GM19468 (cell line): ENCODE results near the gene TNFRSF14.

Experiments used
- ATAC-seq: cut with Tn5 transposase; IDR thresholded peaks from one replicate; pipeline ENCODE4 v1.9.1; 2021; ENCODE audit warnings: mild to moderate bottlenecking, moderate library complexity, moderate number of reproducible peaks; ENCODE audit not compliant: unreplicated experiment; ENCODE audit errors: extremely low read depth

TNFRSF14 gene

DNA sequence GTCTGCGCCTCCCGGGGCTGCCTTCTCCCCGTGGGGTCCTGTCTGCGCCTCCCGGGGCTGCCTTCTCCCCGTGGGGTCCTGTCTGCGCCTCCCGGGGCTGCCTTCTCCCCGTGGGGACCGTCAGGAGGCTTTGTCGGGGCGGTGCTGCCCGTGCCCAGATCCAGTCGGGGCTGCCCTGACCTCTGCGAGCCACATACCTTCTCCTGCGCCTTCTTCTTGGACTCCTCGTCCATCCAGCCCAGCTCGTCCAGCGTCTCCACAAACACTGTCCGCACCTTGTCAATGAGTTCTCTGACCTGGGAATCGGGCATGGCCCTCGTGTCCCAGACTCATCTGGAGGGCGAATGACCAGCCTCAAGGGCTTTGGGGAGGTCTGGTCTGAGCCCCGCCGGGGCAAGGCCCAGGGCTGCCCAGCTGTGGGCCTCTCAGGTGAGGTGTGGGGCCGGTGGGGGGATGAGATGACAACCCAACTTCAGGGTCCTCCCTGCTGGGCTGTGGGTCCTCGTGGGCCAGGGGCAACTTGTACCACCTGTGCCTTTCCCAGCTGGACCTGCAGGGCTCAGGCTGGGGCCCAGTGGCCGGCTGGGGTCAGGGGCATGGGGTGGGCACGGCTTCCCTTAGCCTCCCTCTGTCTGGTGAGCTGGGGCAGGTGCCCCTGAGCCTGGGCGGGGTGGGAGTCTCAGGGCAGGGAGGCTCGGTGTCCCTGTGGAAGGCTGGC is 39.8 kb downstream of the TNFRSF14 start:
- no peak for ATAC-seq

DNA sequence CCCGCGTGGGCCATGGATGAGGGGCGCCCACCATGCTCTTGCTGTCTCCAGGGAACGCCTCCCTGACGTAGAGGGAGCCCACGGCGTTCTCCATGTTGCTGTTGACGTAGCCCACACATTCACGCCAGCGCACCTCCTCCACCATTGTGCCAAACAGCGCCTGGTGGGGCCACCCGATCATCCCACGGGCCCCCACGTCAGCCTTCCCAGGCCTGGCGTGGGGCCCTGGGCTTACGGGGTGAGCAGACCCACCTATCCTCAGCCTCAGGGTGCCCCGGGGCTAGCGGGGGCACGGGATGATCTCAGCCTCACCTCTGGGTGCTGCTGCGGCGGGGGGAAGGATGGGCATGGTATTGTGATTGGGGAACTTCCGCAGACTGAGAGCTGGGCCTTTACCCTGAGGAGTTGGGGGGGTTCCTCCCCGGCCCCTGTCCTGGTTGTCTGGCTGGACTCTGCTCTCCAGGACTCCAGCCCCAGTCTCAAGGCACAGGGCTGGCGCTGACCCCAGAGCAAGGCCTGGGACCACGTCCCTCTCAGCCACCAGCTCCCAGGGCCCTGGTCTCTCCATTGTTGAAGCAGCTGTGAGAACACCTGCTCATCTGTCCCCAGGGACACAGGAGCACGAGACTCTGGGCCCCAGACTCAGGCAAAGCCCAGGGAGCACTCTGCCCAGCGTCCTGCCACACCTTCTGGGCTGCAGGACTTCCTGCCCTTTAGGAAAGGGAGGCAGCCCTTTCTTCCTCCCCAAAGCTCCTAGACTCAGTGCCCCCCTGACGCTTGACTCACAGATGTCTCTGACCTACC is 40.6 kb downstream of the TNFRSF14 start:
- no peak for ATAC-seq

DNA sequence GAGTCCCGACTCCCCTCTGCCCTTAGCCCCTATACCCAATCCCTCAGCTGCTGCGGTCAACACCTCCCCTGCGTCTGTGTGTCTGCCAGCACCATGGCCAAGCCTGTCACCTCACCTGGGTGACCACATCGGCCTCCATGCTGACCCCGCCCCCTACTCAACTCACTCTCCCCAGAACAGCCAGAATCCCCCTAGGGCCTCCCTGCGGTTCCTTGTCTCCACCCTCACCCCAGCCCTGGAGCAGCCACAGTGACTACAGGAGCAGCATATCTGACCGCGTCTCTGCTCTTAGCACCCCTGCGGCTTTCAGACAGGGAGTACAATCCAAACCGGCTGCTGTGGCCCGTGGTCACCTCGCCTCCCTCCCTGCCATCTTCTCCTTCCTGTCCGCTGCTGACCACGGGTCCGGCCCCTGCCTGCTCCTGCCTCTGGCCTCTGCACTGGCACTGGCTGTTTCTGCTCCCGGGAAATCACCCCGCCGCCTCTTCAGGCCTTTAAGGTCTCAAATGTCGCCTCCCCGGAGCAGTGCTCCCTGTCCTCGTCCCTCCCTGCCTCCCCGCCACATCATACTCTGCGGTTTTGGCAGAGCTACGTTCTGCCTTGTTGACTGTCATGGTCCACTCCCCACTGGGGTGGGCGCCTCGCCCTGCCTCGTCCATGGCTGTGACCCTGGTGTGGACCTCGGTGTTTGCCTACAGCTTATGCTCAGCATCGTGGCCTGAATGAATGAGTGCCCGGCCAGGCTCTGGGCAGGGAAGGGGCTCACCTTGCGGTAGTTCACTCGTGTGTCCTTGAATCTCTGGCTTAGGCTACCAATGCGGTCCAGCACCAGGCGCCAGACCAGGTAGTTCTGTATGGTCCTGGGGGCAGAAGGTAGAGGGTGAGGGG is 41.5 kb downstream of the TNFRSF14 start:
- ATAC-seq: no peak

DNA sequence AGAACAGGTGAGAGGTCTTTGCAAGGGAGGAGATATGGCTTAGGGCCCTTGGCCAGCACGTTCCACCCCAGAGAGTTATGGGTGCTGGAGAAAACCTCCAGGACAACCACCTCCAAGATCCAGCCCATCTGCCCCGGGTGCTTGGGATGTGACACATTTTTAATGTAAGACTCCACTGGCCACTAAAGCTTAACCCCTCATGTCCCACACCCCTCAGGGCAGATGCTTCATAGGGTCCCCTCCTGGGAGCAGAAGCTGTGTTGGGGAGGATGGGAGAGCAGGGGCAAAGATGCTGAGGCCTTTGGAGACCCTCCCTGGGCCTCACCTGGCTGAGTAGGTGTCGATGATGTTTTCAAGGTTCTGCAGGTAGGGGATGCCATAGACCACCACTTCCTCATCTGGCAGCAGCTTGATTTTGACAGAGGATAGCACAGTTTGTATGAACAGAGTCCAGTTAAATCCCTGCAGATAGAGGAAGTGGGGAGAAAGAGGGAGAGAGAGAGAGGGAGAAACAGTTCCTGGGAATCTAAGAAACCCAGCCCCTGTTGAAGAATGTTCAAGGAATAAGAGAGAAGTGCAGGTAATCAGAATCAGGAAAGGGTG is 42.3 kb downstream of the TNFRSF14 start:
- no peak for ATAC-seq

DNA sequence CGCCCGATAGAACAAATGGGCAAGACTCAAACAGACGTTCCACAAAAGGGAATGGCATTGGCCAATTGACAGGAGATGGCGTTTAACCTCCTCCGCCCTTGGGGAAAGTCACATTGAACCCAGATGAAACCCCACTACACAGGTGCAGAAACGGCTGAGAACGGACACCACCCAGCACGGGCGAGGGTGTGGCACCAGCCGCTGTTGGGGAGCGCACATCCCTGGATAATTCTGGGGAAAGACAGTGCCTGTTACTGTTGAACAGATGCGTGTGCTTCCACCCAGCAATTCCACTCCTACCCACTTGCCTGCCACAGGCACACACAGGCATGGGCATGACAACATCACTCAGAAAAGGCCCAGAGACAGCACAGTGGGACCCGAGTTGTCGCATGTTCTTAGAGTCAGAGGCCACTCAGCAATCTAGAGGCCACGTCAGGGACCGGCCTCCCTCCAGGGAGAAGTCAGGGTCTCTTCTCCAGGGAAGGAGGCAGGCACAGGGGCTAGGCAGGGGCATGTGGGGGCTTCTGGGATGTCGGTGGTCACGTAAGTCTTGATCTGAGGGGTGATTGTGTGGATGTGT is 45.6 kb downstream of the TNFRSF14 start:
- ATAC-seq: no peak

DNA sequence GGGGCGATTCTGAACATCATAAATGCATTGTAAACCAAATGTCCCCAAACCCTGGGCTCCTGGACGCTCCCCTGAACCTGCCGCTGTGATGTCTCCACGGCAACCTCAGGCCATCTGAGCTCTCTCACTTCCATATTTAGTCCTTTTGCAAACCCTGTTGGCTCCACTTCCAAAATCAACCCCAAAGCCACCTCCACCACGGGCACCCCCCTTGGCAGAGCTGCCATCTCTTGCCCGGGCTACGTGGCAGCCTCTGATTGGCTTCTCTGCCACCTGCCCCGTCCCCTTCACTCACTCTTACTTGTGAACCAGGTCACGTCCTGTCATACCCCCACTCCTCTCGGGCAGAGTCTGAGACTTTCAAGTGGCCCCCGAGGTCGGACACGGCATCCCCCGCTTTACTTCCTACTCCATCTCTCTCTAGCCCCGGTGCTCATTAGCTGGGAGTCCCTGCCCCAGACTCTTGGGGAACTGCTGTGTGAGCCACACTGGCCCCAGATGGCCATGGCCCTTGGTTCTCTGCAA is 46.2 kb downstream of the TNFRSF14 start:
- ATAC-seq: no peak

DNA sequence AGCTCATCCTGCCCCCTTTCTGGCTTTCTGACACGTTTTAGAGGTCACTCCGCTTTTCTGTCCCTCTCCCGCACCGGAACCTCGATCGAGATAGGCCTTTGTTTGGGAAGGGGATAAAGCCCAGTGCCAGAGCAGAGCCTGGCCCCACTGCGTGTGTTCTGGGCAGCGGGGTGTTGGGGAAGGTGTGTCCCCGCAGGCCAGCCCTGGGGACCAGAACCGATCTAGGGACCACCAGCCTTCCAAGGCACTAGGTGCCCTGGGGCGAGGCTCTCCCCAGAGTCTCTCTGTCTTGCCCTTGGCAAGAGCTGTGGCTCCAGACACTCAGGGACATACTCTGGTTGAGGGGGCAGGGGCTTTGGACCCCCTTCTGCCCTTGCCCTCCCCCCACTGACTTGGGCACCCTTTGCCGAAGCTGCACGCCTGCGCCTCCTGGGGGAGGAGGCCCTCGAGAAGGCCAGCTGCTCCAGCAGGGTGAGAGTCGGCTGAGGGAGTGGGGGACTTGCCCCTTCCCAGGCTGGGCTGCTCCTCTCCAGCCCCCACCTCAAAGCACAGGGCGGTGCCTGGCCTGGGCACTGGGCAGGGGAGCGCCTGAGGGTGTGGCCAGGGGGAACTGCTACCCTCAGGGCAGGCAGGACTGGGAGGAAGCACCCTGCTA is 46.8 kb downstream of the TNFRSF14 start:
- ATAC-seq: no peak

DNA sequence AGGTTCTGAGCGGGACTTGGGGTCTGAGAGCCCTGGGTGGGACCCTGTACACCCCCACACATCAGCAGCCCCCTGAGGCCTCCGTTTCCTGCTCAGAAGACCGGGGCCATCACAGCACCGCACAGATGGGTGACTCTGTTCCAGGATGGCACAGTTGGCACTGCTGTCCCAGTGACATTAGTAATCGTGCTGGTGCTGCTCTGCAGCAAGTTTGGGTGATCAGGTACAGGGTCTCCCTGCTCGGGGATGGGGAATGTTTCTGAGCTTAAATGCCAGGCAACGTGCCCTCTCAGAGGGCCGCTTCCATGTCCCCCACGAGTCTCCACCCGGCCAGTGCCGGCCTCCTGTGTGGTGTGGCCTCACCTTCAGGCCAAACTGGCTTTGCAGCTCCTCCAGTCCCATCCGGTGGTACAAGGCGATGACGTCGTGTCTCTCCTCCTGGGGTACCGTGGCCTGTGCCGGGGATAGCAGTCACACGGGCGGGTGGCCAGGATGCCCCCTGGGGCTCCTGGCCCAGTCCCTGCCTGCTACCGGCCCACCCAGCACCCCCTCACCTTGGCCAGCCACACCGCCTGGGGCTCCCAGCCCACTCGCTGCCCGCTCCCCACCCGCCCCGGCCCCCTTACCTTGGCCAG is 47.5 kb downstream of the TNFRSF14 start:
- no peak for ATAC-seq

DNA sequence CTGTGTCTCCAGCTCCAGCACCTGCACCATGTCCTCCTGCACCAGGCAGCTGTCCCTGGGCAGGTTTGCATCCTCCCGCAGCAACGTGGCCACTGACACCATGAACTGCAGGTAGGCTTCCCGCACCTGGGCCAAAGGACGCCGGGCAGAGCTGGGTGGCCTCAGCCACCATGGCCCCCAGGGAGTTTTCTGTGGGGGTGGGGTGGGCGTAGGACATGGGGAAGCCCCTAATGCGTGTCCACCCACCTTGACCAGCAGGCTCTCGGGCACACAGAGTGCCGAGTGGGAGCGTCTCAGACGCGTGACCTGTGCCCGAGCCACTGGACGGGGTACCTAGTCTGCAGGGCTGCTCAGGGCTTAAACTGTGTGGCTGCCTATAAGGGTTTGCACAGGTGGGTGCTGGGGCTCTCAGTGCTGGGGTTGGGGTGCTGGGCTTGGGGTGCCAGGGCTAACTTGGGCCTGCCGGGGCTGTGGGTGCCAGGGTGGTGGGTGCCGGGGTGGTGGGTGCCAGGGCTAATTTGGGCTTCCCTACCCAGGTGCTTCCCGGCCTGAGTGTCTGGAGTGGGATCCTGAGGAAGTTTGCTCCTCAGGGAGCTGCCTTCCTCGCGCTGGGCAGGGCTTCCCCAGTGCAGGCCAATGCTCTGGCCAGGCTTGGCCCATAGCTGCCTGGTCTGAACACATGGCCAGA is 48.1 kb downstream of the TNFRSF14 start:
- no peak for ATAC-seq

DNA sequence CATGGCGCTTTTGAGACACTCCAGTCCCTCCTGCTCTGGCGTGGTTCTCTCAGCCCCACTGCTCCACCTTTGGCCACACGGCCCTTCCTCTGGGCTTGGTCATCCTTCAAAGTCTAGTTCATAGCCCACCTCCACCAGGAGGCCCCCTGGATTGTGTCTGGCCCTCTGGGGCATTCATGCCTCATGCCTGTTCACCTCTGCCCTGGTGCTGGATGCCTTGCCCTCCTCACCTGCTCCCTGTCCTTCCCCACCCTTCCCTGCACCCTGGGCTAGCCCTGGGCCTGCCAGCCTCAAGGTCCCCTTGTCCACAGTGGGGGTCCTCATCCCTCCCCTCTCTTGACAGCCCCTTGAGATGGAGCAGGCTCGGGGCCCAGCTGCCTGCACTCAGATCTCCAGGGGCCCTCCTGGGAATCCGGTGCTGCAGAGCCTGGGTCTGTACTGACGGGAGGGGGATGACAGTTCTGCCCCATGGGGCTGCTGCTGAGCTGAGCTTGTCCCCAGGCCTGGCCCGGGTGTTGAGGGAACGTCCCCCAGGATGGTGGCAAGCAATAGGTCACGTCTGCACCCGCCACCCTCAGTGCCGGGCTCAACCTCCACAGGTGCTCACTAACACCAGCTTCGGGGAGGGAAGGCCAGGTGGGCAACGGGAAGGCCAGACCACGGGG is 48.8 kb downstream of the TNFRSF14 start:
- ATAC-seq: no peak

DNA sequence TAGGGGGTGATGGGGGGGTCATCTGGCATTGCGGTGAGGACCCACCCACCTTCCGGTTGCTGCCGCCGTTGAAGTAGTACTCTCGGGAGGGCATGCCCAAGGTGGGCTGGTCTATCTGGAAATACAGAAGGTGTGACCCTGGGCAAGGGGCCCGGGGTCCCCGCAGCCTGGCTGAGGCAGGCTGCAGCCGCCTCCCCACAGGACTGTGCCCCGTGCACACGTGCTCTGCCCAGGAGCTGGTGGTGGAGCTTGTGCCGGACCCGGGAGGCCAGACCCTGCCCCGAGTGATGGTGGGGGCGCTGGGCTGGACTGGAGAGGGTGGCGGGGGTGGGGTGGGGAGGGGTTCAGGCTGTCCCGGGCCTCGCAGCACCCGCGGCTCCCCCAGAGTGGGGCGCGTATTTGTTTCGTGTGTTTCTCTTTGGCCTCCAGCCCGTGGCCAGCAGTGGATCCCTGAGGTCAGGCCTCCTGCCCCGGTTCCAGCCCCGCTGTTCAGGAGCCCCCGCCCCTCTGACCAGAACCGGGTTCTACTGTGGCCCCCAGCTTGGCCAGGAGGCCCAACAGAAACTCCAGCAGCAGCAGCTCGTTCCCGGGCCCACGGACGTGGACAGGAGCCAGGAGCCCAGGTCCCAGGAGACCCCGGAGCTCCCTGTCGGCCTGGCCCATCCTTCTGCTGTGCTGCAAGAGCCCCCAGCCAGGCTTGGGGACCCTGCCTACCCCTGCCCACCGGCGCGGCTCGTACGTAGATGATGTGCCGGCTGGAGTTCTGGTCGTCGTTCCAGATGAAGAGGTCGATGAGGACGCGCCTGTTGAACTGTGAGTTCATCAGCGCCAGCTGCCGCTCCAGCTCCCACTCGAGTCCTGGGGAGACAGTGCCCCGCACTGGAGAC is 49.6 kb downstream of the TNFRSF14 start:
- no peak for ATAC-seq

DNA sequence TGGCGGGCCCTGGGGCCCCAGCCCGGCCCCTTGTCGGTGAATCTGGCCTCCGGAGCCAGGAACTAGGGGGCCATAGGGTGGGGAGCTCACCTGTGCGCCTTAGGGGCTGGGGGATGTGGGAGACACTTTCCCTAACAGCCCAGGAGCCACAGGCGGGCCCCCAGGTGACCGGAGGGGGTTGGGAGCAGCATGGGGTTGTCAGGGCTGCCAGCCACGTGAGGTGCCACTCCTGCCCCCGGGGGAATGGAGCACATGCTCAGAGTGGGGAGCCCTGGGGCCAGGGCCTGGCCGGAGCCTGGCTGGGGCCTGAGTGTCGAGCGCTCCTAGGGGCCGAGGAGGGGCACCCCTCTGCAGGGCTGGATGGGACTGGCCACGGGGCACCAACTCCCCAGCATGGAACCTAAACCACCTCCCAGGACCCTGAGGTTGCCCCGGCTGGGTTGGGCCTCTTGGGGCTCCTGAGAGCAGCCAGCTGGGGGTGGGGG is 50.3 kb downstream of the TNFRSF14 start:
- ATAC-seq: no peak

DNA sequence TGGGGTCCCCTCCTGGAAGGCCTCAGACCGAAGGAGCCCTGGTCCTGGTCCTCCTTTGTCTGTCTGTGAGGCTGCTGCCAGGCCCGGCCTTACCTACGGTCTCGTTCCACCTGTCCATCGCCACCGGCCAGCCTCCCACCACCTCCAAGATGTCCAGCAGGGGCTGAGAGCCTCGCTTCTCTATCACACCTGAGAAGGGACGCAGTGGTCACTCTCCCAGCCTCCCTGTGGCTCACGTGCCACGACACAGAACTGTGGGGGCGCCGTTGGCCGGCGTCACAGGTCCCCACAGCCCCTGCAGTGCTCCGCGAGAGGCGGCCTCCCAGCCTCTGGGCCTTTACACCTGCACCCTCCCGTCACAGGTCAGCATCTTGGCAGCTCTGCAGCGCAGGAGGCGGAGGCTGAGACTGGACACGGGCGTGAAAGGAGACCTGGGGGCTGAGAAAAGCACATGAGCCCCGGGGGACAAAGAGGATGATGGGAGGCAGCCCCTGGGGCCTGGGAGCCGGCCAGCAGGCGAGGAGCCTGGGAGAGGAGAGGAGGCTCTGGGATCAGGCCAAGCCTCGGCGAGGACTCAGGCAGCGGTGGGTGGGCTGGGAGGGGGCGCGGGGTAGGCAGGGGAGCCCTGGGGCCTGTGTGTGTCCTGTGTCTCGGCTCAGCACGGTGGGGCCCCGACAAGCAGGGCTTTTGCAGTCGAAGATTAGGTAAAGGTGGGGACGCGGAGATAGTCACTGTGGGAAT is 50.9 kb downstream of the TNFRSF14 start:
- ATAC-seq: no peak

DNA sequence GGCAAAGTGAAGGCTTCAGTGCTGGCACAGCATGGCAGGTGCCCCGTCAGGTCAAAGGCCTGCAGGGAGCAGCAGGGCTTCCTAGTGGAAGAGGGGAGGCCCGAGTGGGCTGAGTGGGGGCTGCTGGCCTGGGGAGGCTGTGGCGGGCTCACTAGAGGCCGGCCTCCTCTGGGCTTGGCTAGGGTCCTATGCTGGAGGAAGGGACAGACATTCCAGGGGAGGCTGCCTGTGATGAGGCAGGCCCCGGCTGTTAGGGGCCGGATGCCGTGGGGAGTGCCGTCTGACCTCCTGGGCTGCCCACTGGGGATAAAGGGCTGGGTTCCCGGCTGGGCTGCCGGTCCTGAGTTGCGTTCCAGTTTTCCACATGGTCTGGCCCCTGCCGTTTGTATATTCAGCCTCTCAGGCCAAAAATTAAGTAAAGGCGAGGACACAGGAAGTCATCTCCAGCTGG is 51.5 kb downstream of the TNFRSF14 start:
- no peak for ATAC-seq

DNA sequence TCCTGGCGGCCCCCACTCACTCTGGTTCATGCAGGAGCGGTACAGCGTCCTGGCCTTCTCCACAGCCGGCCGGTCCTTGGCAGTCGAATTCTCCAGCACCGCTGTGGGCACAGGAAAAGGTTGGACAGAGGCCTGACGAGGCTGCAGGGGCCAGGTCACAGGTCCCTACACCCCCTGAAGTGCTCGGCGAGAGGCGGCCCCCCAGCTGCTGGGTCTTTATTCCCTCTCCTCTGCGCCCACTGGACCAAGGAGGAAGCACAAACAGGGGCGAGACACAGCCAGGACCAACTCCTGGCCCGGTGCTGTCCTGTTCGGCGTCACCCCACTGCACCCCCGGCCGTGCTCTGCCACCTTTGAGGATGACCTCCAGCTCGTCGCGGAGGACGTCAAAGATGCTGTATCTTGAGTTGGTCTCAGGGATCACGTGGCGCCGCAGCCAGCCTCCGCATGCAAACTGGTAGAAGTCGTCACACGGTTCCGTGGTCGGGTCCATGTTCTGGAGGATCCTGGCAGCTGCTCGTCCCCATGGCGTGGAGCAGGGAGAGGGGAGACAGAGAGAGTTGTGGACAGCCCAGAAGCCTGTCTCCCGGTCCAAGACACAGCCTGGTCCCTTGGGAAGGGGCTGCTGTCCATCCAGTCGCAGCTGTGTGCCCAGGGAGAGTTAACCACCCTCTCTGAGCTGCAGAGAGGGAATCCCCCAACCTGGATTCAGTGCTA is 53.3 kb downstream of the TNFRSF14 start:
- no peak for ATAC-seq
